ENCODE measurements around the gene ZCCHC9.

The ZCCHC9 gene

DNA sequence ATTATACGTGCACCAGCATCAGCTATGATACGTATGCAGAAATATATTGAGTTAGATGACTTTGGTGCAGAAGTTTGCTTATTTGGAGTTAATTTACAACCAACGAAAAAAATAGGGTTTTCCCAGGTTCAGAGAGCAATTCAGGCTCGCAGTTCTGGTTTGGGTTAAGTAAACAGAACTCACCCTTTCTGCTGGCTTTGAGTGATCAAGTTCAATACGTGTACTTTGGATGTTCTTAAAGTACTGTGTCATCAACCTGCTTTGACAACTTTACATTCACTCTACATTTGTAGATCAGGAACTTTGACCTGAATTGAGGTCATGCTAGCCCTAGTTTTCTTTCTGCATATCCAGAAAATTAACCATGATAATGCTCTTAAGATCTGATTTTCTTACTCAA is 51.8 kb downstream of the ZCCHC9 start:
- FAIRE-seq (no peak), DNase-seq (ENCODE audit: extremely low spot score, insufficient read length, low read depth) (no peak)

DNA sequence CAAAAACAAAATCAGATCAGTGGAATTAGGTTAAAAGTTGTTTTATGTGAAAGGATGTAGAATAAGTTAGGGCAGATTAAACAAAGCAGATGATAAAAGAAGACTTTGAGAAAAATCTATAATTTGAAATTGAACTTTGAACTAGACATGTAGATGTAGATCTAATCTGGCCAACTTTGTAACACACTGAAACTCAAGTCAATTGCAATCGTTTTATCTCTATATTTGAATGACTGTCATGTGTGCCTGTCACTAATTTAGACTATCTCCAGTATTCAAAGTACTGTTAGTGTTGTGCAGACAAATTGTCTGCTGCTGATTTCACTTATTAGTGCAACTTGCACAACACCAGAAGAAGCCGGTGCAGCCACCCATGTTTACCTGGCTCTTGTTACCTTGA is 52.7 kb downstream of the ZCCHC9 start:
- no peak for FAIRE-seq

DNA sequence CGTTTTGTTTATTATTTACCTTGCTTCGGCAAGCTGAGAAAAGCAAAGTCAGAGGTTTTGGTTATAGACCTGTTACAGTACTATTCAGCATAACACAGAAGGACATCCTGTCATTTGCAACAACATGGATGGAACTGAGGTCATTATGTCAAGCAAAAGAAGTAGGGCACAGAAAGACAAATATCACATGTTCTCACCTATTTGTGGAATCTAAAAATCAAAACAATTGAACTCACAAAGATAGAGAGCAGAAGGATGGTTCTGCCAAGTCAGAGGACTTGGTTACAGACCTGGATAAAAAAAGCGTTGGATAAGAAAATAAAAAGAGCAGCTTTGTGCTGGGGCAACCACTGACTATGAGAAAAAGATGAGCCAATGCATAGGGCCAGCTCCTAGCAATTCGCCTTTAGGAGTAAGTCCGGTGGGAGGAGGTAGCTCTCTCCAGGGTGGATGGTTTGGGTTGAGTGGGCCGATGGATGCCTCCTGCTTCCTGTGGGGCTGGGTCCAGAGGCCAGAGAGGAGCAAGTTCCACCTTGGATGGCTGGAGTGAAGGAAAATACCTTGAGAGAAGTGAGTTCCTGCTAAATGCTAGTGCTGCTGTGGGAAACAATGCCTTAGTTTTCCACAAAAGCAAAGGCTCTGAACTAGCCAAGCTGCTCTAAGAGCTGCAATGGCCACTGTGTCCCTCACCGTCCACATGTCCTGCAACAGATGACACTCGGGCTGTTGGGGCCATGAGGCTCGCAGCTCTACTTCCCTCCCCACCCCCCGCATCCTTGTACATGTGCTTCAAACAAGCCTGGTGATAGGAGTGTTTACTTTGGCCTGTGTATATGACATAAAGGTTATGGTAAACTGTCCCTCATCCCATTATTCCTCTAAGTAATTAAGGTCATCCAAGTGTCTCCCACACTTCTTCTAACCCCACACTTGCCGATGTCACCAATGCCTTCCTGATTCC is 54.2 kb downstream of the ZCCHC9 start:
- DNase-seq (ENCODE audit: extremely low spot score, insufficient read length, low read depth) (no peak), FAIRE-seq (no peak)

More for the DNA sequence above, 52.7 kb downstream of the ZCCHC9 start:
- no peak for DNase-seq (ENCODE audit: extremely low spot score, insufficient read length, low read depth)

DNA sequence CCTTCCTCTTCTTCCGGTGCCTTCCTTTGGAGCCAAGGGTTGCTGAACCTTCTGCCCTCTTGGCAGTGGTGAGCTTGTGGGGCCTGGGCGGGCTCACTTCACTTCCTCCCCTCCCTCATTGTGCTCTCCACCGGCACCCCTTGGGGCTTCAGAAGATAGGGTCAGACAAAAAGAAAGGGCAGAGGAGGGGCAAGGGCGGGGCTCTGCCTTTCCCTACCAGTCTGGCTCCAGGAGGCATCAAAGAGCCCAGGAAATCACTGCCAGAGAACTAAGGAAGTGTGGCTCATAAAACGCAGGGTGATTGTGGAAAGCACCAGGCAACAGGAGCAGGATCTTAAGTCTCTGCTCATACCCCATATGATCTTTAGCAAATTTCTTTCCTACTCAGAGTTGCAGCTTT is 57.7 kb downstream of the ZCCHC9 start:
- FAIRE-seq: no peak
- no peak for DNase-seq (ENCODE audit: extremely low spot score, insufficient read length, low read depth)

- no peak for FAIRE-seq
- DNase-seq (ENCODE audit: extremely low spot score, insufficient read length, low read depth): no peak
These were observed 58.5 kb downstream of the ZCCHC9 start for GRCh38 chr5:81359881-81360280.

- FAIRE-seq: no peak
- DNase-seq (ENCODE audit: extremely low spot score, insufficient read length, low read depth): no peak
These were observed 59.3 kb downstream of the ZCCHC9 start for GRCh38 chr5:81360640-81361039.

DNA sequence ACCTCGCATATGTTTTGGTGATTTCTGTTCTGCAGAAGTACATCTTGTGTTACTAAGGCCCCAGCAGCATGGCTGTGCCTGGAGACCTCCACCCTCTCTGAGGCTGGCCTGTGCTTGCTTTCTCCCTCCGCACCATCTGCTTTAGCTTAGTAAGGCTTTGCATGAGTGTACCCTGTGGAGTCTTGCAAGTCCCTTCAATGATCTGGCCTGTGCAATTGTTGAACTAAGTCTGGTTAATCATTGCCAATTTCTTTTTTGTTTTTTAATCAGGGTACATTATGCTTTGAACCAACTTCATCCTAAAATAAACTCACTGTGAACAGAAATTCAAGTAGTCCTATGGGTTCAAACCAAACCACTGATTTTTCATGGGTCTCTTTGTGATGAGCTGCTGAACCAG is 60.2 kb downstream of the ZCCHC9 start:
- no peak for DNase-seq (ENCODE audit: extremely low spot score, insufficient read length, low read depth)
- no peak for FAIRE-seq
